GM21825 (cell line): ENCODE measurements around the gene OSTF1.
A peak's percentile ranks its signal among the peaks of the same experiment; 100 is the strongest.

Experiments used
- ATAC-seq: cut with Tn5 transposase; IDR thresholded peaks from one replicate; pipeline ENCODE4 v1.9.1; 2021; ENCODE audit warnings: mild to moderate bottlenecking, moderate library complexity; ENCODE audit not compliant: unreplicated experiment

Gene OSTF1

GRCh38 chr9:75161116-75161857 is 73.0 kb downstream of the OSTF1 start:
- no peak for ATAC-seq

- ATAC-seq, result no peak
These were observed 75.5 kb downstream of the OSTF1 start for GRCh38 chr9:75163764-75164163.

- ATAC-seq, result no peak
These were observed 76.3 kb downstream of the OSTF1 start for GRCh38 chr9:75164573-75164972.

- ATAC-seq, result no peak
These were observed 79.0 kb downstream of the OSTF1 start for GRCh38 chr9:75167281-75167680.

- no peak for ATAC-seq
These were observed 80.2 kb downstream of the OSTF1 start for GRCh38 chr9:75168270-75169178.

- no peak for ATAC-seq
These were observed 81.3 kb downstream of the OSTF1 start for GRCh38 chr9:75169623-75170022.

GRCh38 chr9:75170898-75171360 is 82.6 kb downstream of the OSTF1 start:
- ATAC-seq, result no peak

- ATAC-seq, result no peak
These were observed 87.1 kb downstream of the OSTF1 start for GRCh38 chr9:75175395-75175794.

GRCh38 chr9:75176037-75176436 is 87.7 kb downstream of the OSTF1 start:
- ATAC-seq, result no peak

GRCh38 chr9:75181750-75182149 is 93.4 kb downstream of the OSTF1 start:
- ATAC-seq, result no peak

GRCh38 chr9:75183306-75183705 is 95.0 kb downstream of the OSTF1 start:
- no peak for ATAC-seq

- no peak for ATAC-seq
These were observed 96.2 kb downstream of the OSTF1 start for GRCh38 chr9:75184471-75184870.

- ATAC-seq, result peak; percentile 85
These were observed 97.4 kb downstream of the OSTF1 start for GRCh38 chr9:75185585-75186170.

- ATAC-seq, result no peak
These were observed 98.6 kb downstream of the OSTF1 start for GRCh38 chr9:75186767-75187380.

GRCh38 chr9:75188756-75189155 is 100.4 kb downstream of the OSTF1 start:
- ATAC-seq, result no peak

- no peak for ATAC-seq
These were observed 102.4 kb downstream of the OSTF1 start for GRCh38 chr9:75190762-75191161.
